ENCODE measurements around the gene DCC.

The DCC gene

GRCh38 chr18:53070788-53071187, 730.8 kb downstream of the DCC start:
- DNase-seq (ENCODE audit: low read depth) = no peak

GRCh38 chr18:53080687-53081086, 740.7 kb downstream of the DCC start:
- DNase-seq (ENCODE audit: low read depth) = no peak

GRCh38 chr18:53093636-53094035, 753.6 kb downstream of the DCC start:
- no peak for DNase-seq (ENCODE audit: low read depth)

DNA sequence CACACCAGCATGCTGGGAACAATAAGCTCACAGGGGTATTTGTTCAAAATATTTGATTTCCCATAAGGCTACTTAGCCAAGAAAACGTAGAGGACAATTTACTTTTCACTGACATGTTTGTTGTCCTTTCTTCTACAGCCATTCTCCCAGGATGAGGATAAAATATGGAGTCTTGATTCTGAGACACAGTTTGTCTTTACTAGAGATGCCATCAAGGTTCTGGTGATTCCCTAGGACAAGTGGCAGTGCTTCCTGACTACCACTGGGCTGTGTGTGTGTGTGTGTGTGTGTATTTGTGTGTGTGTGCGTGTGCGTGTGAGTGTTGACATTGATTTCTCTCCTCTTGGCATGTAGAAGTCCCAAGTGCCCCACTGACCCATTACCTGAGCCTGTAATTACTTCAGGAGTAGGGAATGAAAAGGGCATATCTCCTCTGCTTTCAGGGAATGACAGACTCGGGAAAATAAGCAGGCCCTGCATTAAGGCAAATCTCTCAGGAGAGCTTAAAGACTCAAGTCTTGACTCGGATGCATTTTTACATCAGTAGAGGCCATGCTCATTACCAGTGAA, 761.6 kb downstream of the DCC start:
- DNase-seq (ENCODE audit: low read depth) = no peak

- no peak for DNase-seq (ENCODE audit: low read depth)
Measured at GRCh38 chr18:53114441-53114840, 774.4 kb downstream of the DCC start.

- DNase-seq (ENCODE audit: low read depth) = no peak
Measured at GRCh38 chr18:53115876-53116585, 776.0 kb downstream of the DCC start.

GRCh38 chr18:53117851-53118250, 777.9 kb downstream of the DCC start:
- DNase-seq (ENCODE audit: low read depth) = no peak

- no peak for DNase-seq (ENCODE audit: low read depth)
Measured at GRCh38 chr18:53126210-53126609, 786.2 kb downstream of the DCC start.

DNA sequence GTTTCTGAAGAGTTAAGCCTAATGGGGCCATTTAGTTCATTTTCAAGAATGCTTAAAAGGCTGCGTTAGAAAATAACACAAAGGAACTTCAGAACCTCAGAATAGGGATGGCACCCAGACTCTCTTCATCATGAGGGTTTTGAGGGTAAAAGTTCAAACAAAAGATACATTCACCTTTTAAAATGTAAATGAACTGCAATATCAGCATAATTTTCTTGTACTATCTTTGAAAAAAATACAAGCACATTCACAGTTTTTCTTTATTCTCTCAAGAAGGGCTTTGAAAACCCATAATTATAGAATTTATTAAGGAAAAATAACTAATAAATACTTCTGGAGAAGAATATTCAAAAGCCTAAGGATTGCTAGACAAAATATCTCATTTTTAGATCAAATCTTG, 791.0 kb downstream of the DCC start:
- DNase-seq (ENCODE audit: low read depth) = no peak

DNA sequence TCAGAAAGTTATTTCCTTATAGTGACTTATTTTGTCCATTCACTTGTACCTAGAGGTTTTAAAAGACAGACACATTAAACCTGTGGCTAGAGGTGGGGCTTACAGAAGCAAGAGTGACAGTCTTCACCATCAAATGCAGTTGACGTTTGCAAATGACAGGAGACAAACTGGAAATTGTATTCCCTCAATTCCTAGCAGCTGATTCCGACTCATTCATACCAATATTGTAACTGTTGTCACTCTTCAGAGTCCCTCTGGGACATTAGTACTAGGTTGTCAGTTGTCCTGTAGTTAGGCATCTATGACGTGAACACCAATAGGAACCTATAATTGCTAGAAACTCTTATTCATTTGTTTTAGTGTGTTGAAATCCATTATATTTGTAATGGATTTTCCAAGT, 794.7 kb downstream of the DCC start:
- DNase-seq (ENCODE audit: low read depth) = no peak

DNA sequence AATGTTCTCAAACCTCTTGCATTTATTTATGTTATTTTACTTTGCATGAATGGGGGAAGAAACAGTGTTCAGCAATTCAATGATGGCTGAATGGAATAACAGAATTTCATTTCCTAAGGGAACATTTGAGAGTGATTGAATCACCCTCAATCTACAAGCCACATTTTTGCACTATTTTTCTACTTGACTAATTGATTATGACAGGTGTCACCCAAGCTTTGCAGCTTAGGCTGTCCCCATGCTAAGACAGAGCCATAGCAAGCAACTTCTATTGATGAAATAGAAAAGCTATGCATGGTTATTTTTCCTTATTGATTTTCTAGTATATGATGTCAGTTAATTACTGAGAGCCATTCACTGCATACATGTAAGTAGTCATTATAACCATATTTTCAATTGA, 795.7 kb downstream of the DCC start:
- DNase-seq (ENCODE audit: low read depth) = no peak

GRCh38 chr18:53139746-53140500, 799.9 kb downstream of the DCC start:
- no peak for DNase-seq (ENCODE audit: low read depth)

- DNase-seq (ENCODE audit: low read depth) = no peak
Measured at GRCh38 chr18:53142005-53142404, 802.0 kb downstream of the DCC start.

DNA sequence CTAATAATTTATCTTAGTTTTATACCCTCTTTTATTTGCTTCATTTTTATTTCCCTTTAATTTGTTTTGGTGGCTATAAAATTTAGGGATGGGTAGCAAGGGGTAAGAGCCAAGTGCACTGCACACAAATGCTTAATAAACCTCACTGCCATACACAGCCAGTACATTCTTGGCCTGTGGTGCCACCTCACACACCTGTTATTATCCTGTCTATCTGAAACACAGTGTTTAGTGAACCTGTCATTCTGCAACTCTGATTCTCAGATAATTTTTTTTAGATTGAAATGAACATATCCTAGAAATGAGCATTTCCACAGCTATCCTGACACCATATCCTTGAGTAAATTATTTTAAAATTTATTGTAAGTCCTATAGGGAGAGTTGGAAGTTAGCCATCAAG, 807.5 kb downstream of the DCC start:
- no peak for DNase-seq (ENCODE audit: low read depth)

- DNase-seq (ENCODE audit: low read depth) = no peak
Measured at GRCh38 chr18:53148123-53148522, 808.1 kb downstream of the DCC start.

DNA sequence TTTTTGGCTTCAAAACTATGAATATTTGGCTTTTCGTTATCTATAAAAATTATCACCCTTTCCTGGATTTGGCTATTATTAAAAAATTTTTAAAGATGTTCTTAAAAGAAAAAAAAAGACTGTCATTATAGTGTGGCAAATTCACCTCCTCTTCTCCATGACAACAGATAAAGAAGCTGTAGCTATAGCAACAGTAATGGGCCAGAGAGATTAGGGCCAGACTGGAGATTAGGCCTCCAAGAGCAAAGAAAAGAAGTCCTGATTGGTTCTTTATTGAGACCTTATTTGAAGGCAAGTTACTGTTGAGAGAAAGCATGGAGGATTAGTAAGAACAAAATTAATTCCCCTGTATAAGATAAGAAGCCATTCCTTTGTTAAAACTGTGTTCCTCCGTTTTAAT, 812.5 kb downstream of the DCC start:
- no peak for DNase-seq (ENCODE audit: low read depth)

DNA sequence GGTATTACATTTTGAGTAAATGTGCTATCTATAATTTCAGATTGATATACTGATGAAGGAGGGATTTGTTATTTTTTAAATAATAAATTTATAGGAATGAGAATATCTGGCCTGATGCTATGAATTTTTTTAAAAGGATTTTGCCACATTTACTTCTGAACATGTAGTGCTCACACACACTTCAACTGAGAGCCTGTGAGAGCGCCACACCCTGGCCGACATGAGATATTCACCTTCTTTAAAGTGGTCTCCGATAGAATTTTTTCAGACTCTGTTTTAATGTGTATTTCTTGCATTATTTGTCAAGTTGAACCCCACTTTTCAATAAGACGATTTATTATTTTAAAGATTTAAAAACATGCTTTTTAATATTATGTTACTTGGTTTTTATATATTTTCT, 813.3 kb downstream of the DCC start:
- no peak for DNase-seq (ENCODE audit: low read depth)

DNA sequence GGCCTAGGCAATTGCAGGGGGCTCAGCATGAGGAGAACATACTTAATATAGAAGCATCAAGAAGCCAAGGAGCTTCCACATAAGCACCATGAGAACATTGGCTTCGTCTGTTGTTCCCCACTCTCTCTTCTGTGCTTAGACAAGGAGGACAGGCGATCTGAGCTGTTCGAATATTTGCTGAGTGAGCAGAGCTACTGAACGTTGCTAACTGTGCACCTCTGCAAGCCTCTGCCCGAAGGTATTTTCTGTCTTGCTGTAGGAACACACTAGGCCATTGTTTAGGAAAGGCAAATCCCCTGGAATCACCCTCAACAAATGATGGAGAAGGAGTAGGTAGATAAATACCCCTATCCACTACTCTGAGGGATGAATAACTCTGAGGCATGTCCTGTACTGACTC, 813.8 kb downstream of the DCC start:
- no peak for DNase-seq (ENCODE audit: low read depth)

GRCh38 chr18:53165770-53166169, 825.8 kb downstream of the DCC start:
- DNase-seq (ENCODE audit: low read depth) = no peak

- DNase-seq (ENCODE audit: low read depth) = no peak
Measured at GRCh38 chr18:53169346-53169745, 829.3 kb downstream of the DCC start.

- DNase-seq (ENCODE audit: low read depth) = no peak
Measured at GRCh38 chr18:53191634-53192033, 851.6 kb downstream of the DCC start.

DNA sequence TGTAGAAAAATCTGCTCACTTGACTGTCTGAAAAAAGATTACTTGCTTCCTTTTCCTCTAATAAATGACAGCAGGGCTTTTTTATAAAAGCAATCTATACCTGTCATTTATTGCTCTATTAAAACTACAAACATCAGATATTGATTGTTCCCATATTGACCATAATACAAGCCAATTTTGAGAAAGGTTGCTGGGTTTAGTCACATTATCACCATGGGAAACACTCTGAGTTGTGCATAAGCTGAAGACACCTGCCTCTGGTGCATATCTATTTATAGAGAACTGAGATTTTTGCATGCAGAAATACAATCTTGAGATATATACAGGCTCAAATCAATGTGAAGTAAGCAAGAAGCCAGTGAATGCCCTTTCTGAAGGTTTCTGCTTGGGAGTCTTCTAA, 853.9 kb downstream of the DCC start:
- DNase-seq (ENCODE audit: low read depth) = no peak

- DNase-seq (ENCODE audit: low read depth) = no peak
Measured at GRCh38 chr18:53219853-53220252, 879.9 kb downstream of the DCC start.

All from stimulated activated CD4-positive, alpha-beta T cell treated with anti-CD3 and anti-CD28 coated beads, Interleukin-2, amount 100 ng/mL, for 4 hours (primary cell).